ENCODE results near the gene RHOG.

DNA sequence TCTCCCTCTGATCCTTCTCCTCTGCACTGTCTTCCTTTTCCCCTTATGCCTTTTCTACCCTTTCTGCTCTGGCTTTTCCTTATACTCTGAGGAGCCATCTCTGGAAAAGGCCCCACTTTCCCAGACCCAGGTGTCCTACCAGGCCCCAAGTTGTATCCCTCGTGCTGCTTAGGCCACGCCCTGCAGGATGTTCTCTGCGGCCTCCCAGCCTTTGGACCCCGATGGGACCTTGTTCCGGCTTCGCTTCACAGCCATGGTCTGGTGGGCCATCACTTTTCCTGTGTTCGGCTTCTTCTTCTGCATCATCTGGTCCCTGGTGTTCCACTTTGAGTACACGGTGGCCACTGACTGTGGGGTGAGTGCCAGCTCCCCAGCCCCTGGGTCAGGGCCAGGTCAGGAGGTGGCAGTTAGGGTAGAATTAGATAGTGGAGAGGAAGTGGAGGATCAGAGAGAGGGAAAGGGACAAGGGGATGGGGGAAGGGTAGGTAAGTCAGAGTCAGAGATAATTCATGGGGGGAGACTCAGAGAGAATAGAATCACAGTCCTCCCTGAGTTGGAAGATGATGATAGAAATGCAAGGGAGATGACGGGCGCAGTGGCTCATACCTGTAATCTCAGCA lies 23.5 kb downstream of the RHOG start:
- TF ChIP-seq, protein P1, sequence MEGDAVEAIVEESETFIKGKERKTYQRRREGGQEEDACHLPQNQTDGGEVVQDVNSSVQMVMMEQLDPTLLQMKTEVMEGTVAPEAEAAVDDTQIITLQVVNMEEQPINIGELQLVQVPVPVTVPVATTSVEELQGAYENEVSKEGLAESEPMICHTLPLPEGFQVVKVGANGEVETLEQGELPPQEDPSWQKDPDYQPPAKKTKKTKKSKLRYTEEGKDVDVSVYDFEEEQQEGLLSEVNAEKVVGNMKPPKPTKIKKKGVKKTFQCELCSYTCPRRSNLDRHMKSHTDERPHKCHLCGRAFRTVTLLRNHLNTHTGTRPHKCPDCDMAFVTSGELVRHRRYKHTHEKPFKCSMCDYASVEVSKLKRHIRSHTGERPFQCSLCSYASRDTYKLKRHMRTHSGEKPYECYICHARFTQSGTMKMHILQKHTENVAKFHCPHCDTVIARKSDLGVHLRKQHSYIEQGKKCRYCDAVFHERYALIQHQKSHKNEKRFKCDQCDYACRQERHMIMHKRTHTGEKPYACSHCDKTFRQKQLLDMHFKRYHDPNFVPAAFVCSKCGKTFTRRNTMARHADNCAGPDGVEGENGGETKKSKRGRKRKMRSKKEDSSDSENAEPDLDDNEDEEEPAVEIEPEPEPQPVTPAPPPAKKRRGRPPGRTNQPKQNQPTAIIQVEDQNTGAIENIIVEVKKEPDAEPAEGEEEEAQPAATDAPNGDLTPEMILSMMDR (conservative IDR thresholded peaks at IDR 0.05 in 1 of 2, IDR thresholded peaks at IDR 0.05 in 1 of 2; ENCODE audit: extremely low read depth in 1 of 2, insufficient read depth in 1 of 2, low read depth in 1 of 2, low read length in 2 of 2) = no peak
- TF ChIP-seq EZH2 (IDR thresholded peaks at IDR 0.05; ENCODE audit: borderline replicate concordance, low read length) = no peak
